PC-9 (cell line): Measurements from ENCODE around the gene PITPNM2.

ENCODE experiments used
- CTCF ChIP-seq: fragments of 200-600 bp; sonication (generic); conservative IDR thresholded peaks from 2 replicates; pipeline ENCODE4 v1.6.1; 2017; ENCODE audit warnings: mixed run types, antibody characterized with exemption, mild to moderate bottlenecking, moderate library complexity
- EZH2 ChIP-seq: fragments of 200-600 bp; sonication (generic); IDR thresholded peaks from 2 replicates; pipeline ENCODE4 v1.8.0; 2017; ENCODE audit warnings: antibody characterized with exemption, low read depth

- TF ChIP-seq CTCF (no peak), EZH2 (no peak)
Observed at GRCh38 chr12:123199936-123200335, 49.0 kb upstream of the PITPNM2 start.
